ENCODE data around the gene OR10D3. TPM values are rescaled to one million over a fixed set of nuclear protein-coding genes. Genes with fewer than 3 reads are reported as not detected.
A peak's percentile ranks its signal among the peaks of the same experiment; 100 is the strongest.

OR10D3 gene
- total RNA-seq, 1 experiment from 2014 or later, result 0.15 TPM

DNA sequence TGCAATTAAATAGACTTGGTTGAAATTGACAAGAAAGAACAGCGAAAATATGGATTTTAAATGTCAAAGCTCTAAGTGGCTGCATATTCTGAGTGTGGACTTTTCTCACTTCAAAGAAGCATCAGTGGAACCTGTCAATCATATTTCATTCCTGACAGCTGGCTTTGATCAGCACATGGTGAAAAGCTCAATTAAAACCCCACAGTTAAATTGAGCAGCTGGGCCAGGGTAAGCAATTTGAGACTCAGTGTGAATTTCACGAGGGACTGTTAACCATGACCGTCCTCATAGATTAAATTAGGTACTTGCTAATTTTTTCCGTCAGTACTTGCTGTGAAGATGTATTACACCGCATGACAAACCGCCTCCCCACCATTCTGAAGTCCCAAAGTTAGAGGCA is 11.0 kb upstream of the OR10D3 start:
- TF ChIP-seq EZH2 (IDR thresholded peaks at IDR 0.05; ENCODE audit: low read length, unreplicated experiment) (no peak), EZH2phosphoT487 (IDR thresholded peaks at IDR 0.05; ENCODE audit: borderline replicate concordance, low read length) (no peak)
- TF ChIP-seq, protein P1, sequence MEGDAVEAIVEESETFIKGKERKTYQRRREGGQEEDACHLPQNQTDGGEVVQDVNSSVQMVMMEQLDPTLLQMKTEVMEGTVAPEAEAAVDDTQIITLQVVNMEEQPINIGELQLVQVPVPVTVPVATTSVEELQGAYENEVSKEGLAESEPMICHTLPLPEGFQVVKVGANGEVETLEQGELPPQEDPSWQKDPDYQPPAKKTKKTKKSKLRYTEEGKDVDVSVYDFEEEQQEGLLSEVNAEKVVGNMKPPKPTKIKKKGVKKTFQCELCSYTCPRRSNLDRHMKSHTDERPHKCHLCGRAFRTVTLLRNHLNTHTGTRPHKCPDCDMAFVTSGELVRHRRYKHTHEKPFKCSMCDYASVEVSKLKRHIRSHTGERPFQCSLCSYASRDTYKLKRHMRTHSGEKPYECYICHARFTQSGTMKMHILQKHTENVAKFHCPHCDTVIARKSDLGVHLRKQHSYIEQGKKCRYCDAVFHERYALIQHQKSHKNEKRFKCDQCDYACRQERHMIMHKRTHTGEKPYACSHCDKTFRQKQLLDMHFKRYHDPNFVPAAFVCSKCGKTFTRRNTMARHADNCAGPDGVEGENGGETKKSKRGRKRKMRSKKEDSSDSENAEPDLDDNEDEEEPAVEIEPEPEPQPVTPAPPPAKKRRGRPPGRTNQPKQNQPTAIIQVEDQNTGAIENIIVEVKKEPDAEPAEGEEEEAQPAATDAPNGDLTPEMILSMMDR (conservative IDR thresholded peaks at IDR 0.05; ENCODE audit: low read depth, low read length), result no peak
- Histone ChIP-seq H3K4me1 (ENCODE audit: insufficient read depth, low read length) (no peaks in the 10 kb centered on the region), H3K9me2 (replicated peaks; ENCODE audit: low read length) (no peaks in the 10 kb centered on the region), H3K9me3 (ENCODE audit: low read length) (no peaks in the 10 kb centered on the region), H3K9ac (ENCODE audit: low read length) (no peak overlapping the region), H3K27me3 (ENCODE audit: low read length) (peaks cover 10% of the 10 kb centered on the region), H2AFZ (ENCODE audit: low read length) (no peak overlapping the region), H3K4me2 (ENCODE audit: low read length) (peak overlapping the region; percentile 63; the same call in 1 of the 2 replicates), H3K79me2 (ENCODE audit: low read length) (no peaks in the 10 kb centered on the region), H3F3A (ENCODE audit: low read length, unreplicated experiment) (no peaks in the 10 kb centered on the region), H3K4me3 (ENCODE audit: low read length) (no peak overlapping the region), H3K36me3 (ENCODE audit: low read depth, low read length) (no peaks in the 10 kb centered on the region), H3K27ac (ENCODE audit: low read length) (no peak overlapping the region), H4K20me1 (ENCODE audit: low read length) (no peaks in the 10 kb centered on the region)
- no peak for DNase-seq
- no TSS peak for BruUV-seq (replicated peaks)
- CTCF ChIA-PET, result no interaction called here
- intact Hi-C loops (cut with micrococcal nuclease), result no loop called here
- POLR2A ChIA-PET (ENCODE audit: unreplicated experiment), result interaction anchor here (0.5 kb wide), 1 partner anchor 235 kb away, joined by 6 read pairs; no protein-coding TSS in a partner anchor
- ATAC-seq, result no peak

- Histone ChIP-seq H3K27me3 (ENCODE audit: low read length) (peaks cover 6% of the 10 kb centered on the region), H3F3A (ENCODE audit: low read length, unreplicated experiment) (no peaks in the 10 kb centered on the region), H3K9me3 (ENCODE audit: low read length) (no peaks in the 10 kb centered on the region), H3K9me2 (replicated peaks; ENCODE audit: low read length) (no peaks in the 10 kb centered on the region), H3K9ac (ENCODE audit: low read length) (no peak overlapping the region), H3K4me3 (ENCODE audit: low read length) (no peak overlapping the region), H4K20me1 (ENCODE audit: low read length) (no peaks in the 10 kb centered on the region), H3K79me2 (ENCODE audit: low read length) (no peaks in the 10 kb centered on the region), H3K4me1 (ENCODE audit: insufficient read depth, low read length) (no peaks in the 10 kb centered on the region), H3K4me2 (ENCODE audit: low read length) (no peak overlapping the region), H3K27ac (ENCODE audit: low read length) (no peak overlapping the region), H2AFZ (ENCODE audit: low read length) (no peak overlapping the region), H3K36me3 (ENCODE audit: low read depth, low read length) (no peaks in the 10 kb centered on the region)
- no peak for ATAC-seq
- CTCF ChIA-PET, result no interaction called here
- POLR2A ChIA-PET (ENCODE audit: unreplicated experiment), result interaction anchor here (0.5 kb wide), 1 partner anchor 234 kb away, joined by 6 read pairs; no protein-coding TSS in a partner anchor
- no peak for DNase-seq
- BruUV-seq (replicated peaks), result no TSS peak
- intact Hi-C loops (cut with micrococcal nuclease), result no loop called here
- TF ChIP-seq EZH2phosphoT487 (IDR thresholded peaks at IDR 0.05; ENCODE audit: borderline replicate concordance, low read length) (no peak), EZH2 (IDR thresholded peaks at IDR 0.05; ENCODE audit: low read length, unreplicated experiment) (no peak)
- TF ChIP-seq, protein P1 (conservative IDR thresholded peaks at IDR 0.05; ENCODE audit: low read depth, low read length), result no peak
Measured at GRCh38 chr11:124172599-124172998, 10.5 kb upstream of the OR10D3 start.

DNA sequence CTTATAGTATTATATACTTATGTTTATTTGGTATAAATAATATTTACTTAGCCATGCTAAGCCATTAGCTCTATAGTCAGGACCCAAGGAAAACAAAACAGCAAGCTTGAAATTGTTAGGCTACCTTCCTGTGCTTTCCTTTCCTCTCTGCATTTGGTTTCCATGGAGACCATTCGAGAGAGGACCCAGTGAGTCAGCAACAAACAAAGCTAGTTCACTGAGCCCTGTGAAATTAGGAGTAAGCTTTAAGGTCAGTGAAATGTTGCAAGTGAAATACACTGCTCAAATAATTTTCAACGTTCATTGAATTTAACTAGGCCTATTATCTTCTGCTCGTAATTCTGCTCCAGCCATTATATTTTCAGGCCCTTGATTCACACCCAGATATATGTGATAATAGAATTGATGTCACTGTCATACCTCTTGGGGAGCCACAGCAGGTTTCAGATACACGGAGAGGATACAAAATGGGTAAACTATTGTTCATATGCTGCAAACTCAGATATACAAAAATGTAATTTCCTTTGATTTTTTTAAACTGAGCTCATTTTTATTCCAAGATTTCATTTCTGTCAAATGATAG is 9.1 kb upstream of the OR10D3 start:
- no TSS peak for BruUV-seq (replicated peaks)
- H3K9me2 ChIP-seq (replicated peaks; ENCODE audit: low read length), result no peaks in the 10 kb centered on the region

More for the DNA sequence above, 9.1 kb upstream of the OR10D3 start:
- Histone ChIP-seq H3K4me2 (ENCODE audit: low read length) (no peak overlapping the region), H3K9me3 (ENCODE audit: low read length) (no peaks in the 10 kb centered on the region), H3K36me3 (ENCODE audit: low read depth, low read length) (no peaks in the 10 kb centered on the region), H3K9ac (ENCODE audit: low read length) (no peak overlapping the region), H4K20me1 (ENCODE audit: low read length) (no peaks in the 10 kb centered on the region), H3K27me3 (ENCODE audit: low read length) (no peaks in the 10 kb centered on the region; the same call in 1 of the 2 replicates), H3K79me2 (ENCODE audit: low read length) (no peaks in the 10 kb centered on the region), H3F3A (ENCODE audit: low read length, unreplicated experiment) (no peaks in the 10 kb centered on the region), H2AFZ (ENCODE audit: low read length) (no peak overlapping the region), H3K27ac (ENCODE audit: low read length) (no peak overlapping the region), H3K4me3 (ENCODE audit: low read length) (no peak overlapping the region), H3K4me1 (ENCODE audit: insufficient read depth, low read length) (no peaks in the 10 kb centered on the region)
- no peak for TF ChIP-seq EZH2 (IDR thresholded peaks at IDR 0.05; ENCODE audit: low read length, unreplicated experiment)
- peak; percentile 78 for DNase-seq
- CTCF ChIA-PET, result interaction anchor here (0.6 to 1.1 kb wide), 2 partner anchors 13 to 21 kb away, joined by 3 to 4 read pairs; no protein-coding TSS in a partner anchor
- POLR2A ChIA-PET (ENCODE audit: unreplicated experiment), result interaction anchor here (0.5 kb wide), 1 partner anchor 237 kb away, joined by 3 read pairs; no protein-coding TSS in a partner anchor
- intact Hi-C loops (cut with micrococcal nuclease), result no loop called here
- peak; percentile 78 for ATAC-seq
